Heart right ventricle (tissue), 16 donors: ENCODE measurements around the gene FAM200B. TPM values are rescaled to one million over a fixed set of nuclear protein-coding genes. Genes with fewer than 3 reads are reported as not detected.

Experiments used
- ATAC-seq, 8 donors: fragments of 200-7000 bp; cut with Tn5 transposase; one replicate each; pipeline ENCODE4 v1.9.1; 2020; ENCODE audit warnings: mild to moderate bottlenecking in 8 of 8, moderate library complexity in 8 of 8, moderate number of reproducible peaks in 1 of 8
- DNase-seq, 2 donors: peaks; one replicate each; pipeline ENCODE4 v3.0.0-alpha.2; 2020
- H3K27ac ChIP-seq, 10 donors: fragments of 200-600 bp; sonication (generic) in 2 of 10; one replicate each; pipeline versions ENCODE4 v1.5.0 to v1.8.0; 2020 to 2022; ENCODE audit warnings: mild to moderate bottlenecking in 3 of 10
- H3K27me3 ChIP-seq, 7 donors: fragments of 200-600 bp; one replicate each; pipeline ENCODE4 v1.8.0; 2021 to 2022; ENCODE audit warnings: mild to moderate bottlenecking in 2 of 7
- H3K36me3 ChIP-seq, 9 donors: fragments of 200-600 bp; sonication (generic) in 1 of 9; one replicate each; pipeline versions ENCODE4 v1.5.0 to v1.8.0; 2020 to 2022; ENCODE audit warnings: mild to moderate bottlenecking in 2 of 9
- H3K4me1 ChIP-seq, 9 donors: fragments of 200-600 bp; sonication (generic) in 1 of 9; one replicate each; pipeline versions ENCODE4 v1.5.0 to v1.8.0; 2020 to 2022; ENCODE audit warnings: mild to moderate bottlenecking in 4 of 9
- H3K4me3 ChIP-seq, 10 donors: fragments of 200-600 bp; sonication (generic) in 2 of 10; one replicate each; pipeline versions ENCODE4 v1.5.0 to v1.8.0; 2020 to 2022; ENCODE audit warnings: mild to moderate bottlenecking in 7 of 10, moderate library complexity in 2 of 10
- H3K9me3 ChIP-seq, 11 donors: fragments of 200-600 bp in 10 of 11; sonication (generic) in 2 of 11; one replicate each; pipeline versions ENCODE4 v1.5.0 to v1.8.0; 2013 to 2022; ENCODE audit warnings: mild to moderate bottlenecking in 2 of 11, control low read depth in 1 of 11, moderate library complexity in 1 of 11
- CTCF ChIP-seq, 9 donors: fragments of 200-600 bp; sonication (generic) in 2 of 9; IDR thresholded peaks; one replicate each; pipeline versions ENCODE4 v1.5.0 to v1.8.0; 2021 to 2022; ENCODE audit warnings: antibody characterized with exemption in 9 of 9, mild to moderate bottlenecking in 5 of 9, moderate library complexity in 1 of 9
- WGBS, 2 donors: extraction: QIAGEN DNeasy Blood & Tissue Kit; methylation state at CpG; one replicate each; pipeline ENCODE4 v1.1.7; 2013; ENCODE audit warnings: inconsistent platforms in 1 of 2; 5-methylcytosine and 5-hydroxymethylcytosine counted together
- intact Hi-C, 10 donors: fragments of 100-400 bp; cut with DNase I; formaldehyde crosslinking; loops; one replicate each; pipeline versions ENCODE4 v1.11.1 to v1.14.2; 2022
- polyA plus RNA-seq, 2 donors: library from polyadenylated mRNA; stranded (reverse); fragments of 200-250 nt; gene quantifications; one replicate each; pipeline ENCODE4 v1.2.3, GENCODE V29; 2013
- total RNA-seq, 10 donors: library from RNA; stranded (reverse); fragmentation: NEBNext Ultra II Directional in 3 of 10; extraction: Animal tissue kit (Norgen Biotek cat#: 25700) in 3 of 10; gene quantifications; one replicate each; pipeline versions ENCODE4 v1.2.1 to v1.2.4, GENCODE V29; 2021 to 2023
- donor health status: Arrhythmogenic right ventricular cardiomyopathy.
- donor health status: ischemic (EF 13 %, LVEDD 7.1; RV severe dilation, severe dysfunction).
- donor health status: healthy with polysubstance abuse.
- donor health status: DM: no; HTN: yes; CAD: no.
- donor health status: DM: no; HTN: no; CAD: no.
- donor health status: ischemic (EF 25% LVEDD 6.9; RV normal size, moderate dysfunction).
- donor health status: ischemic (EF 25% LVEDD 5.7; RV mildly dilated, moderate dysfunction).
- donor health status: healthy.
- donor health status: DM: yes; HTN: yes; CAD: no.
- donor health status: Ischemic cardiomyopathy.
- donor health status: ischemic (EF 35%, LVEDD 5.7; RV mildly dilated, moderate dysfunction).
- donor health status: nonischemic (EF 11% LVEDD 7.7; RV severe dilation, severe dysfunction).
- donor health status: DM: yes; HTN: yes; CAD: no.
- donor health status: PGD.
- donor health status: ischemic (EF 29% LVEDD 5.4; RV normal size, mild dysfunction).
- donor health status: nonischemic (EF 23%, LVEDD 6.1; RV moderate dilation, normal function).

FAM200B gene
- total and polyA plus RNA-seq, 12 donors = 19.7 to 38.7 (median 29.3) TPM

GRCh38 chr4:15690020-15690809 lies 8.6 kb downstream of the FAM200B start:
- H3K27me3 ChIP-seq = no peaks in the 10 kb centered on the region
- ATAC-seq (peak in 7 of 8 donors; percentile 67 to 89 (median 83)), DNase-seq (peak in 1 of 2 donors; percentile 19)
- WGBS, 2 donors = 54 to 58% methylated on average over 7 of the region's 7 CpGs
- peaks cover 0 to 43% (median 15%) of the 10 kb centered on the region in 9 donors for H3K36me3 ChIP-seq
- intact Hi-C loops = no loop called here
- H3K4me3 ChIP-seq = peak overlapping the region in 1 of 10 donors; percentile 11
- no peaks in the 10 kb centered on the region for H3K9me3 ChIP-seq
- H3K4me1 ChIP-seq = peaks cover 0 to 46% (median 6%) of the 10 kb centered on the region in 9 donors
- peak overlapping the region in 7 of 10 donors; percentile 24 to 75 (median 52) for H3K27ac ChIP-seq
- no peak for TF ChIP-seq CTCF (IDR thresholded peaks at IDR 0.05)

- H3K27me3 ChIP-seq = no peaks in the 10 kb centered on the region
- no peak overlapping the region for H3K4me3 ChIP-seq
- H3K36me3 ChIP-seq = peaks cover 0 to 31% (median 12%) of the 10 kb centered on the region in 9 donors
- ATAC-seq (peak in 6 of 8 donors; percentile 22 to 66 (median 46)), DNase-seq (no peak)
- intact Hi-C loops = no loop called here
- H3K4me1 ChIP-seq = peaks cover 0 to 40% (median 6%) of the 10 kb centered on the region in 9 donors
- 58 to 70% methylated on average over 3 of the region's 3 CpGs for WGBS, 2 donors
- no peaks in the 10 kb centered on the region for H3K9me3 ChIP-seq
- TF ChIP-seq CTCF (IDR thresholded peaks at IDR 0.05) = no peak
- H3K27ac ChIP-seq = peak overlapping the region in 9 of 10 donors; percentile 6 to 75 (median 50)
Measured at GRCh38 chr4:15691346-15692135, 9.9 kb downstream of the FAM200B start.

GRCh38 chr4:15692602-15693001 lies 11.0 kb downstream of the FAM200B start:
- Histone ChIP-seq H3K27ac (peak overlapping the region in 1 of 10 donors; percentile 75), H3K4me1 (peaks cover 0 to 40% (median 6%) of the 10 kb centered on the region in 9 donors), H3K36me3 (peaks cover 0 to 20% (median 5%) of the 10 kb centered on the region in 9 donors), H3K9me3 (no peaks in the 10 kb centered on the region), H3K27me3 (no peaks in the 10 kb centered on the region), H3K4me3 (no peak overlapping the region)
- ATAC-seq (no peak), DNase-seq (no peak)
- 88% methylated on average over 2 of the region's 2 CpGs for WGBS, 2 donors
- TF ChIP-seq CTCF (IDR thresholded peaks at IDR 0.05) = no peak
- intact Hi-C loops = no loop called here

- Histone ChIP-seq H3K27ac (no peak overlapping the region), H3K4me3 (no peak overlapping the region), H3K4me1 (peaks cover 0 to 35% (median 6%) of the 10 kb centered on the region in 9 donors), H3K9me3 (no peaks in the 10 kb centered on the region), H3K36me3 (peaks cover 0 to 3% (median 0%) of the 10 kb centered on the region in 9 donors), H3K27me3 (no peaks in the 10 kb centered on the region)
- no peak for TF ChIP-seq CTCF (IDR thresholded peaks at IDR 0.05)
- no peak for DNase-seq
- ATAC-seq = no peak
- WGBS, 2 donors = 92 to 97% methylated on average over 4 of the region's 4 CpGs
- intact Hi-C loops = no loop called here
Measured at GRCh38 chr4:15694431-15694830, 12.8 kb downstream of the FAM200B start.
